H9 (cell line): ENCODE data around the gene PPM1H. TPM values are rescaled to one million over a fixed set of nuclear protein-coding genes. Genes with fewer than 3 reads are reported as not detected.

Experiments used
- DNase-seq: peaks from one replicate; pipeline ENCODE4 v3.0.0-alpha.2; 2017
- H2AFZ ChIP-seq: one replicate; pipeline ENCODE4 v1.6.1; 2013; ENCODE audit warnings: mild to moderate bottlenecking, low read length, control low read depth, moderate library complexity
- H2AK5ac ChIP-seq: 2 replicates; pipeline ENCODE4 v1.6.1; 2013; ENCODE audit warnings: low read length, control low read depth, mixed read lengths; ENCODE audit not compliant: insufficient read length
- H2BK120ac ChIP-seq: one replicate; pipeline ENCODE4 v1.6.1; 2013; ENCODE audit warnings: low read depth, mild to moderate bottlenecking, low read length, control low read depth, inconsistent platforms; ENCODE audit not compliant: poor library complexity, severe bottlenecking
- H2BK12ac ChIP-seq: 2 replicates; pipeline ENCODE4 v1.6.1; 2013; ENCODE audit warnings: low read length, control low read depth, mixed read lengths, low read depth; ENCODE audit not compliant: insufficient read length
- H2BK15ac ChIP-seq: 2 replicates; pipeline ENCODE4 v1.6.1; 2013; ENCODE audit warnings: low read depth, low read length, control low read depth
- H2BK20ac ChIP-seq: one replicate; pipeline ENCODE4 v1.6.1; 2013; ENCODE audit warnings: low read depth, mild to moderate bottlenecking, low read length, control low read depth, inconsistent platforms; ENCODE audit not compliant: poor library complexity, severe bottlenecking
- H2BK5ac ChIP-seq: 2 replicates; pipeline ENCODE4 v1.6.1; 2013; ENCODE audit warnings: low read length, control low read depth, mixed read lengths; ENCODE audit not compliant: insufficient read length
- H3K14ac ChIP-seq: 2 replicates; pipeline ENCODE4 v1.6.1; 2013; ENCODE audit warnings: low read length, control low read depth; ENCODE audit not compliant: insufficient read depth
- H3K18ac ChIP-seq: 2 replicates; pipeline ENCODE4 v1.6.1; 2013; ENCODE audit warnings: low read depth, mild to moderate bottlenecking, mixed read lengths, low read length, control low read depth; ENCODE audit not compliant: insufficient read length
- H3K23ac ChIP-seq: 2 replicates; pipeline ENCODE4 v1.6.1; 2013; ENCODE audit warnings: low read length, control low read depth, mixed read lengths, low read depth; ENCODE audit not compliant: insufficient read length
- H3K23me2 ChIP-seq: 2 replicates; pipeline ENCODE4 v1.6.1; 2013; ENCODE audit warnings: low read depth, mild to moderate bottlenecking, mixed read lengths, low read length, control low read depth; ENCODE audit not compliant: insufficient read length, poor library complexity, severe bottlenecking
- H3K27ac ChIP-seq: 2 replicates; pipeline ENCODE4 v1.5.1; 2013; ENCODE audit warnings: low read length, control low read depth, mixed read lengths, low read depth; ENCODE audit not compliant: insufficient read length
- H3K27me3 ChIP-seq: 2 replicates; pipeline ENCODE4 v1.6.1; 2013; ENCODE audit warnings: low read length, control low read depth, inconsistent platforms; ENCODE audit not compliant: insufficient read depth
- H3K4ac ChIP-seq: 2 replicates; pipeline ENCODE4 v1.6.1; 2013; ENCODE audit warnings: low read depth, mild to moderate bottlenecking, control low read depth, inconsistent platforms, low read length, moderate library complexity
- H3K4me1 ChIP-seq: 2 replicates; pipeline ENCODE4 v1.6.1; 2013; ENCODE audit warnings: low read length, control low read depth, inconsistent platforms; ENCODE audit not compliant: insufficient read depth
- H3K4me2 ChIP-seq: 2 replicates; pipeline ENCODE4 v1.6.1; 2013; ENCODE audit warnings: low read length, control low read depth, mixed read lengths; ENCODE audit not compliant: insufficient read length, insufficient read depth
- H3K56ac ChIP-seq: 2 replicates; pipeline ENCODE4 v1.6.1; 2013; ENCODE audit warnings: low read depth, mild to moderate bottlenecking, mixed read lengths, low read length, control low read depth; ENCODE audit not compliant: insufficient read length
- H3K79me1 ChIP-seq: 2 replicates; pipeline ENCODE4 v1.6.1; 2013; ENCODE audit warnings: low read depth, mild to moderate bottlenecking, moderate library complexity, low read length, control low read depth, inconsistent platforms; ENCODE audit not compliant: insufficient read depth, poor library complexity, severe bottlenecking
- H3K79me2 ChIP-seq: 2 replicates; pipeline ENCODE4 v1.6.1; 2013; ENCODE audit warnings: low read length, control low read depth, inconsistent platforms; ENCODE audit not compliant: insufficient read depth
- H3K9ac ChIP-seq: 2 replicates; pipeline ENCODE4 v1.6.1; 2013; ENCODE audit warnings: low read length, control low read depth, mixed read lengths; ENCODE audit not compliant: insufficient read length; ENCODE audit errors: extremely low read depth
- H3K9me3 ChIP-seq: one replicate; pipeline ENCODE4 v1.6.1; 2013; ENCODE audit warnings: low read depth, low read length, inconsistent platforms; ENCODE audit not compliant: control insufficient read depth
- H3T11ph ChIP-seq: one replicate; pipeline ENCODE4 v1.6.1; 2013; ENCODE audit warnings: mild to moderate bottlenecking, low read length, control low read depth, inconsistent platforms
- H4K20me1 ChIP-seq: one replicate; pipeline ENCODE4 v1.6.1; 2013; ENCODE audit not compliant: control insufficient read depth, insufficient read length, insufficient read depth
- H4K5ac ChIP-seq: 2 replicates; pipeline ENCODE4 v1.6.1; 2013; ENCODE audit warnings: low read depth, mild to moderate bottlenecking, mixed read lengths, low read length, control low read depth; ENCODE audit not compliant: insufficient read length
- H4K8ac ChIP-seq: replicated peaks from 2 replicates; pipeline ENCODE4 v1.6.1; 2013; ENCODE audit warnings: low read length, control low read depth, mixed read lengths, low read depth; ENCODE audit not compliant: insufficient read length
- H4K91ac ChIP-seq: 2 replicates; pipeline ENCODE4 v1.6.1; 2013; ENCODE audit warnings: low read depth, mild to moderate bottlenecking, moderate library complexity, mixed read lengths, low read length, control low read depth; ENCODE audit not compliant: insufficient read length
- H3K27ac Mint-ChIP-seq, 3 experiments: 2 replicates in 2 of 3; 3 replicates in 1 of 3; pipeline ENCODE4 v1.8.0; 2020 to 2021; ENCODE audit warnings: mixed read lengths in 3 of 3, mild to moderate bottlenecking in 1 of 3, moderate library complexity in 1 of 3
- H3K27me3 Mint-ChIP-seq: 2 replicates; pipeline ENCODE4 v1.8.0; 2021; ENCODE audit warnings: low read depth, mild to moderate bottlenecking, moderate library complexity, mixed read lengths
- H3K36me3 Mint-ChIP-seq, 3 experiments: 2 replicates in 2 of 3; 3 replicates in 1 of 3; pipeline ENCODE4 v1.8.0; 2020 to 2021; ENCODE audit warnings: low read depth in 3 of 3, mixed read lengths in 3 of 3; ENCODE audit not compliant: insufficient read depth in 1 of 3
- H3K4me1 Mint-ChIP-seq, 2 experiments: 2 replicates each; pipeline ENCODE4 v1.8.0; 2020; ENCODE audit warnings: mixed read lengths in 2 of 2
- H3K4me3 Mint-ChIP-seq, 2 experiments: 2 replicates in 1 of 2; 3 replicates in 1 of 2; pipeline ENCODE4 v1.8.0; 2020 to 2021; ENCODE audit warnings: mild to moderate bottlenecking in 2 of 2, mixed read lengths in 2 of 2, moderate library complexity in 1 of 2
- H3K9me3 Mint-ChIP-seq, 2 experiments: 2 replicates in 1 of 2; 3 replicates in 1 of 2; pipeline ENCODE4 v1.8.0; 2020; ENCODE audit warnings: mild to moderate bottlenecking in 2 of 2, mixed read lengths in 2 of 2, moderate library complexity in 1 of 2
- WGBS: extraction: QIAGEN DNeasy Blood & Tissue Kit; methylation state at CpG from one replicate; pipeline ENCODE4 v1.1.7; 2013; ENCODE audit warnings: missing lambda C conversion rate, low lambda C conversion rate, mixed read lengths; ENCODE audit not compliant: insufficient read length; ENCODE audit errors: extremely low coverage; 5-methylcytosine and 5-hydroxymethylcytosine counted together
- total RNA-seq: library from RNA; stranded (reverse); gene quantifications from 2 replicates; pipeline ENCODE4 v1.2.1, GENCODE V29; 2021
- TF ChIP-seq, protein P1 (sequence below): fragments of 200-600 bp; sonication (generic); conservative IDR thresholded peaks from 3 replicates; pipeline ENCODE4 v1.8.0; 2021; ENCODE audit warnings: antibody characterized with exemption, mild to moderate bottlenecking

PPM1H gene
- total RNA-seq, 1 experiment from 2014 or later: 22.1 TPM

DNA sequence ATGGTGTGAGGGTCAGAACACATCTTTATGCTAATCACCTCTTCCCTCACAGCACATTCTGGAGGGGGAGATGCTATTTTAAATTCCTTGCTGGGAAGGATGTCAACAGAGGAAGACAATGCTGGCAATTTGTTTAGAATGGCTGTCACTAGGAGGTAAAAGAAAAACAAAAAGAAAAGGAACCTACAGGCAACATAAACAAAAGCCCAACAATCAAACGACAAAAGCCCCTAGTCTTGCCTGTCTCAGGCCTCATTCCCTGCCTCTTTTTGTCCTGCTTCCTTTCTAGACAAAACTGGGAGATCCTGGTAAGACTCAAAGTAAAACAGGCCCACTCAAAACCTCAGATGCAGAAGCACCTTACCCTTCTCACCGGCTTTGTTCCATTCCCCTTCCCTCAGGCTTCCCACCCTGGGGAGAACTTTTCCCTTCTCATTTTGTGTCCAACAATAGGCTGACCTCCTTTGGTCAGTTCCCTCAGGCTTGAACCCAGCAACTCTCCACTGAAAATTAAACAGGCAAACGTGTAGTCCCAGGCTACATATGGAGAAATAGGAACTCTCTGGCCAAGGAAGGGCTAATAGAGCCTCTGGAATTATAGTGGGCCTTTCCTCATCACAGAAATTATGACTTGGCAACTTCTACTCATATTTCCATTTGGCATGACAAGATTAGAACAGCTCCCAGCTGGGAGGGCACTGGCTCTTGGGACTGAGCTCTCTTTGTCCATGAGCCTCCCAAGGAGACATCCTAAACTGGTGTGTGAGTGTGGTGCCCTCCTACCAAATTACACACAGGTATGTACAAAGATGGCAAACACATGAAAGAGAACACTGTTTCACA, 275.3 kb downstream of the PPM1H start:
- Histone ChIP-seq H4K91ac (peak overlapping the region; percentile 25), H3K27me3 (peaks cover 6% of the 10 kb centered on the region; the same call in 1 of the 2 replicates), H3K14ac (peak overlapping the region; percentile 75; the same call in 1 of the 2 replicates), H3K4me2 (peak overlapping the region; percentile 19), H3K79me2 (no peaks in the 10 kb centered on the region), H3K4ac (no peak overlapping the region), H2BK5ac (peak overlapping the region; percentile 60), H4K8ac (no peak overlapping the region), H4K20me1 (no peaks in the 10 kb centered on the region), H2BK120ac (no peak overlapping the region), H3K27ac (peak overlapping the region; percentile 92), H2BK15ac (no peak overlapping the region), H3K56ac (no peak overlapping the region), H3T11ph (peak overlapping the region; percentile 10), H3K9me3 (no peaks in the 10 kb centered on the region), H4K5ac (no peak overlapping the region), H3K18ac (peak overlapping the region; percentile 76), H3K4me1 (peaks cover 31% of the 10 kb centered on the region), H3K23me2 (no peaks in the 10 kb centered on the region), H3K9ac (no peak overlapping the region), H3K23ac (no peak overlapping the region), H2AFZ (no peak overlapping the region), H2BK12ac (peak overlapping the region; percentile 2), H2BK20ac (no peak overlapping the region), H3K79me1 (no peaks in the 10 kb centered on the region), H2AK5ac (peak overlapping the region; percentile 44)
- H3K9me3 Mint-ChIP-seq: no peaks in the 10 kb centered on the region; a peak in 2 of 5 replicates
- peak; percentile 80 for DNase-seq
- peaks cover 66 to 68% of the 10 kb centered on the region in 2 experiments for H3K4me1 Mint-ChIP-seq
- peak overlapping the region; percentile 37 to 71; a peak in 4 of 5 replicates for H3K4me3 Mint-ChIP-seq
- peaks cover 10 to 22% (median 14%) of the 10 kb centered on the region in 3 experiments; a peak in 6 of 7 replicates for H3K36me3 Mint-ChIP-seq
- H3K27me3 Mint-ChIP-seq: peaks cover 35% of the 10 kb centered on the region
- no CpG with 5 or more reads among the region's 3 CpGs for WGBS
- TF ChIP-seq, protein P1, sequence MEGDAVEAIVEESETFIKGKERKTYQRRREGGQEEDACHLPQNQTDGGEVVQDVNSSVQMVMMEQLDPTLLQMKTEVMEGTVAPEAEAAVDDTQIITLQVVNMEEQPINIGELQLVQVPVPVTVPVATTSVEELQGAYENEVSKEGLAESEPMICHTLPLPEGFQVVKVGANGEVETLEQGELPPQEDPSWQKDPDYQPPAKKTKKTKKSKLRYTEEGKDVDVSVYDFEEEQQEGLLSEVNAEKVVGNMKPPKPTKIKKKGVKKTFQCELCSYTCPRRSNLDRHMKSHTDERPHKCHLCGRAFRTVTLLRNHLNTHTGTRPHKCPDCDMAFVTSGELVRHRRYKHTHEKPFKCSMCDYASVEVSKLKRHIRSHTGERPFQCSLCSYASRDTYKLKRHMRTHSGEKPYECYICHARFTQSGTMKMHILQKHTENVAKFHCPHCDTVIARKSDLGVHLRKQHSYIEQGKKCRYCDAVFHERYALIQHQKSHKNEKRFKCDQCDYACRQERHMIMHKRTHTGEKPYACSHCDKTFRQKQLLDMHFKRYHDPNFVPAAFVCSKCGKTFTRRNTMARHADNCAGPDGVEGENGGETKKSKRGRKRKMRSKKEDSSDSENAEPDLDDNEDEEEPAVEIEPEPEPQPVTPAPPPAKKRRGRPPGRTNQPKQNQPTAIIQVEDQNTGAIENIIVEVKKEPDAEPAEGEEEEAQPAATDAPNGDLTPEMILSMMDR: no peak
- peak overlapping the region; percentile 96 to 100 (median 97) for H3K27ac Mint-ChIP-seq
